Measurements from ENCODE around the gene SLC25A30.
"Not testable (repeated sequence)": the region's sequence is repeated elsewhere in the genome, so short reads cannot be mapped to it uniquely, and the experiment has no call there.

Gene SLC25A30

GRCh38 chr13:45368005-45368404 lies 50.2 kb downstream of the SLC25A30 start:
- DNase-seq (ENCODE audit: low read depth in 2 of 2): no peak

- peak; percentile 81 to 93 for DNase-seq (ENCODE audit: low read depth in 2 of 2)
Observed at GRCh38 chr13:45367358-45367757, 50.8 kb downstream of the SLC25A30 start.

- no peak for DNase-seq (ENCODE audit: low read depth in 2 of 2)
Observed at GRCh38 chr13:45365558-45365885, 52.7 kb downstream of the SLC25A30 start.

GRCh38 chr13:45364876-45365557 lies 53.2 kb downstream of the SLC25A30 start:
- DNase-seq (ENCODE audit: low read depth in 2 of 2): no peak

GRCh38 chr13:45362939-45363338 lies 55.2 kb downstream of the SLC25A30 start:
- DNase-seq (ENCODE audit: low read depth in 2 of 2): no peak

GRCh38 chr13:45361596-45362206 lies 56.5 kb downstream of the SLC25A30 start:
- DNase-seq (ENCODE audit: low read depth in 2 of 2): no peak

- DNase-seq (ENCODE audit: low read depth in 2 of 2): no peak
Observed at GRCh38 chr13:45356966-45357672, 61.1 kb downstream of the SLC25A30 start.

GRCh38 chr13:45353895-45354294 lies 64.3 kb downstream of the SLC25A30 start:
- no peak for DNase-seq (ENCODE audit: low read depth in 2 of 2)

GRCh38 chr13:45352031-45352430 lies 66.1 kb downstream of the SLC25A30 start:
- DNase-seq (ENCODE audit: low read depth in 2 of 2): no peak

- no peak for DNase-seq (ENCODE audit: low read depth in 2 of 2)
Observed at GRCh38 chr13:45350152-45350551, 68.0 kb downstream of the SLC25A30 start.

- no peak for DNase-seq (ENCODE audit: low read depth in 2 of 2)
Observed at GRCh38 chr13:45349438-45349837, 68.7 kb downstream of the SLC25A30 start.

GRCh38 chr13:45344064-45344463 lies 74.1 kb downstream of the SLC25A30 start:
- not testable (repeated sequence) for DNase-seq (ENCODE audit: low read depth in 2 of 2)

Measured in activated CD8-positive, alpha-beta memory T cell treated with anti-CD3 and anti-CD28 coated beads for 4 hours (primary cell).